HepG2 (cell line): ENCODE data around the gene S100A16. TPM values are rescaled to one million over a fixed set of nuclear protein-coding genes. Genes with fewer than 3 reads are reported as not detected.
A peak's percentile ranks its signal among the peaks of the same experiment; 100 is the strongest.

ENCODE experiments used
- ATAC-seq: fragments of 200-7000 bp; cut with Tn5 transposase; 3 replicates; pipeline ENCODE4 v1.9.1; 2020; ENCODE audit warnings: mild to moderate bottlenecking, moderate library complexity
- BruUV-seq: library from RNA; stranded (reverse); fragments of 400-500 nt; replicated peaks from 2 replicates; lab custom pipeline; 2021; lab: Mats Ljungman, UMichigan
- CTCF ChIA-PET: fragments of 300-600 bp; formaldehyde crosslinking; extraction: SDS; loops from one replicate; lab custom pipeline; 2021; ENCODE audit warnings: low total read pairs, inconsistent platforms, low intra/inter-chr PET ratio; lab: Yijun Ruan, JAX
- POLR2A ChIA-PET: fragments of 350-600 bp; sonication (Branson Sonifier 250); formaldehyde crosslinking; loops from one replicate; lab custom pipeline; 2020; ENCODE audit warnings: antibody characterized with exemption, inconsistent platforms; lab: Yijun Ruan, JAX
- DNase-seq: peaks from one replicate; pipeline ENCODE4 v3.0.0-alpha.2; 2015; ENCODE audit warnings: low spot score
- FAIRE-seq: peaks from 3 replicates; lab custom pipeline; 2011; peaks lifted over from hg19 to GRCh38; lab: Jason Lieb, UNC
- H2AFZ ChIP-seq: one replicate; pipeline ENCODE4 v1.6.1; 2011; ENCODE audit warnings: low read length, inconsistent platforms
- H3K27ac ChIP-seq: fragments of 300-600 bp; 3 replicates; pipeline ENCODE4 v1.8.0; 2011; ENCODE audit warnings: mixed run types, mild to moderate bottlenecking, mixed read lengths, low read length, inconsistent platforms; ENCODE audit not compliant: insufficient read depth; ENCODE audit errors: extremely low read length
- H3K27me3 ChIP-seq, 2 experiments: fragments of 200-600 bp in 1 of 2; 2 replicates in 1 of 2; 3 replicates in 1 of 2; pipeline versions ENCODE4 v1.6.0 to v1.8.0; 2011; ENCODE audit warnings: low read length in 2 of 2, mild to moderate bottlenecking in 2 of 2, moderate library complexity in 2 of 2, inconsistent platforms in 1 of 2; ENCODE audit not compliant: insufficient read depth in 2 of 2, control insufficient read depth in 1 of 2
- H3K36me3 ChIP-seq, 2 experiments: fragments of 200-600 bp in 1 of 2; replicated peaks in 1 of 2; 2 replicates in 1 of 2; 3 replicates in 1 of 2; pipeline versions ENCODE4 v1.5.1 to v1.8.0; 2011; ENCODE audit warnings: low read length in 2 of 2, inconsistent platforms in 1 of 2; ENCODE audit not compliant: insufficient read depth in 2 of 2, control insufficient read depth in 1 of 2
- H3K4me1 ChIP-seq: 2 replicates; pipeline ENCODE4 v1.5.1; 2012; ENCODE audit warnings: low read length, inconsistent platforms; ENCODE audit not compliant: insufficient read depth
- H3K4me2 ChIP-seq: 2 replicates; pipeline ENCODE4 v1.6.0; 2011; ENCODE audit warnings: low read depth, low read length, inconsistent platforms
- H3K4me3 ChIP-seq, 3 experiments: fragments of 200-600 bp in 1 of 3; sonication (generic), shearing (Covaris generic) in 1 of 3; replicated peaks in 1 of 3; 2 replicates each; pipeline ENCODE4 v1.5.1; 2011 to 2016; ENCODE audit warnings: low read length in 3 of 3, inconsistent platforms in 2 of 3, low read depth in 2 of 3, mild to moderate bottlenecking in 2 of 3, control low read depth in 1 of 3, mixed read lengths in 1 of 3; ENCODE audit not compliant: insufficient read depth in 1 of 3
- H3K79me2 ChIP-seq: one replicate; pipeline ENCODE4 v1.6.1; 2011; ENCODE audit warnings: low read length, inconsistent platforms; ENCODE audit not compliant: insufficient read depth
- H3K9ac ChIP-seq: 2 replicates; pipeline ENCODE4 v1.6.0; 2011; ENCODE audit warnings: mild to moderate bottlenecking, low read depth, low read length, inconsistent platforms; ENCODE audit not compliant: insufficient read depth
- H3K9me3 ChIP-seq: 2 replicates; pipeline ENCODE4 v1.5.1; 2012; ENCODE audit warnings: mild to moderate bottlenecking, low read length
- H4K20me1 ChIP-seq: 2 replicates; pipeline ENCODE4 v1.6.0; 2011; ENCODE audit warnings: inconsistent platforms, mild to moderate bottlenecking, low read length, moderate library complexity; ENCODE audit not compliant: insufficient read depth
- CEBPG ChIP-seq: IDR thresholded peaks from 2 replicates; pipeline ENCODE4 v1.6.1; 2016
- CENPT ChIP-seq: sonication (generic); formaldehyde crosslinking; IDR thresholded peaks from 2 replicates; pipeline ENCODE4 v1.8.0; 2022; ENCODE audit warnings: low read depth, mild to moderate bottlenecking, moderate library complexity, missing genetic modification reagents
- CHCHD3 ChIP-seq: sonication (generic); formaldehyde crosslinking; IDR thresholded peaks from 2 replicates; pipeline ENCODE4 v1.8.0; 2022; ENCODE audit warnings: mild to moderate bottlenecking, missing genetic modification reagents, moderate library complexity
- HHEX ChIP-seq: IDR thresholded peaks from 2 replicates; pipeline ENCODE4 v1.6.1; 2016; ENCODE audit warnings: control low read depth
- JARID2 ChIP-seq: sonication (generic); formaldehyde crosslinking; IDR thresholded peaks from 2 replicates; pipeline ENCODE4 v1.8.1; 2023; ENCODE audit warnings: missing genetic modification reagents, inconsistent platforms; ENCODE audit not compliant: insufficient replicate concordance
- THAP11 ChIP-seq: IDR thresholded peaks from 2 replicates; pipeline ENCODE4 v1.6.1; 2016; ENCODE audit warnings: missing biosample characterization, missing genetic modification reagents
- ZNF180 ChIP-seq: sonication (generic); formaldehyde crosslinking; IDR thresholded peaks from 2 replicates; pipeline ENCODE4 v1.4.0; 2020; ENCODE audit warnings: low read depth, missing genetic modification reagents, borderline replicate concordance
- ZNF256 ChIP-seq: sonication (generic); formaldehyde crosslinking; conservative IDR thresholded peaks from 2 replicates; pipeline ENCODE4 v1.4.0; 2020; ENCODE audit warnings: missing genetic modification reagents
- ZNF777 ChIP-seq: sonication (generic); formaldehyde crosslinking; IDR thresholded peaks from 2 replicates; pipeline ENCODE4 v1.4.0; 2020; ENCODE audit warnings: missing genetic modification reagents
- WGBS: methylation state at CpG from one replicate; pipeline ENCODE4 v1.1.6; 2017; ENCODE audit warnings: low lambda C conversion rate; 5-methylcytosine and 5-hydroxymethylcytosine counted together
- in situ Hi-C: cut with HindIII; loops from 2 replicates; pipeline ENCODE4 v1.10.0; 2017; ENCODE audit warnings: low pct_unique_long_range_greater_than_20kb; ENCODE audit not compliant: extremely low pct_ligation_motif_present
- intact Hi-C: fragments of 100-400 bp; cut with micrococcal nuclease; formaldehyde crosslinking; loops from one replicate; pipeline ENCODE4 v1.10.0; 2022; ENCODE audit not compliant: unreplicated experiment
- polyA plus RNA-seq, 8 experiments: library from polyadenylated mRNA; depleted of rRNA in 3 of 8; stranded (reverse) in 7 of 8; unstranded in 1 of 8; fragments of >200 nt; fragmentation: Illumina TruSeq in 4 of 8; extraction: Trizol in 4 of 8; gene quantifications; 2 replicates each; pipeline versions ENCODE4 v1.2.1 to v1.2.3, GENCODE V29; 2011 to 2016; ENCODE audit warnings: low read depth in 4 of 8, missing spikeins in 1 of 8, mixed read lengths in 1 of 8; ENCODE audit not compliant: insufficient read depth in 1 of 8
- total RNA-seq, 5 experiments: library from RNA; depleted of rRNA; stranded (reverse); fragments of >200 nt; fragmentation: Illumina TruSeq; extraction: Trizol; gene quantifications; 2 replicates each; pipeline ENCODE4 v1.2.3, GENCODE V29; 2016; ENCODE audit warnings: low read depth in 1 of 5
- TF ChIP-seq, protein P1 (sequence below): IDR thresholded peaks from 2 replicates; pipeline ENCODE4 v1.6.1; 2012; ENCODE audit warnings: low read depth, low read length, improper control_type of control experiment
- TF ChIP-seq, protein P2 (sequence below): sonication (generic); formaldehyde crosslinking; conservative IDR thresholded peaks from 2 replicates; pipeline ENCODE4 v1.8.1; 2023; ENCODE audit warnings: missing genetic modification reagents
- TF ChIP-seq, protein P3 (sequence below): sonication (generic); formaldehyde crosslinking; IDR thresholded peaks from 2 replicates; pipeline ENCODE4 v1.5.0; 2020; ENCODE audit warnings: missing genetic modification reagents, mild to moderate bottlenecking, borderline replicate concordance

S100A16 gene
- total and polyA plus RNA-seq, 2 of the 13 experiments (the other 11 are each of a cell fraction or from before 2014, with no cell fraction given): 46.0 to 195 TPM

DNA sequence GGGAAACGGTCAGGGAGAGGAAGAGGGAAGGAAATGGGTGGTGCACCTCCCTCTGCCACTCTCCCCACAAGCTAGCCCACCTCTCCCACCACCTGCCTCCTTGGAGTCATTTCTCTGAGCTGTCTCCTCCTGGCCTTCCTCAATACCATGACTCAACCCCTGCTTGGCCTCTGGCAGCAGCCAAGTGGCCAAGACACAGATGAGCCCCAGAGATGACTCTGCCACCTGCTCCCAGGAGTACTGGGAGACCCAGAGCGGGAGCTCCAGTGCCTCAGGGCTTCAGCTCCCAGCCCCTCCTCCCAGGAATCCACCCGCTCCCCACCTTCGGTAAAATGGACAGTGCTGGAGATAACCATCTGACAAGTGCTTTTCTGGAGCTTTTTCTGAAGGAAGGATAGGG, 2.6 kb downstream of the S100A16 start:
- Histone ChIP-seq H3K27ac (peak overlapping the region; percentile 99), H3K4me3 (no peak overlapping the region), H3K9me3 (no peaks in the 10 kb centered on the region), H3K79me2 (peaks cover 13% of the 10 kb centered on the region), H2AFZ (no peak overlapping the region), H3K36me3 (no peaks in the 10 kb centered on the region; a peak in 1 of 5 replicates), H3K27me3 (no peaks in the 10 kb centered on the region; a peak in 1 of 5 replicates), H3K4me2 (peak overlapping the region; percentile 98), H3K9ac (peak overlapping the region; percentile 32; the same call in 1 of the 2 replicates), H4K20me1 (no peaks in the 10 kb centered on the region), H3K4me1 (peaks cover 75% of the 10 kb centered on the region)
- BruUV-seq: no TSS peak
- POLR2A ChIA-PET: interaction anchor here (0.9 to 12.2 kb wide), 3 partner anchors 15 to 42 kb away, joined by 5 to 390 read pairs (median 63); partner anchors contain the start of genes CHTOP, S100A1 and S100A13
- 48% methylated on average over 4 of the region's 4 CpGs for WGBS
- FAIRE-seq (no peak), ATAC-seq (no peak), DNase-seq (no peak)
- intact Hi-C loops (no loop called here), in situ Hi-C loops (no loop called here)
- CTCF ChIA-PET: no interaction called here
- TF ChIP-seq THAP11 (CRISPR knock-in tag) (no peak), CHCHD3 (CRISPR knock-in tag) (no peak), JARID2 (no peak), ZNF180 (CRISPR knock-in tag) (no peak), CEBPG (CRISPR knock-in tag) (no peak), CENPT (CRISPR knock-in tag) (no peak), ZNF256 (no peak), HHEX (CRISPR knock-in tag) (no peak), ZNF777 (no peak)
- TF ChIP-seq, protein P1, sequence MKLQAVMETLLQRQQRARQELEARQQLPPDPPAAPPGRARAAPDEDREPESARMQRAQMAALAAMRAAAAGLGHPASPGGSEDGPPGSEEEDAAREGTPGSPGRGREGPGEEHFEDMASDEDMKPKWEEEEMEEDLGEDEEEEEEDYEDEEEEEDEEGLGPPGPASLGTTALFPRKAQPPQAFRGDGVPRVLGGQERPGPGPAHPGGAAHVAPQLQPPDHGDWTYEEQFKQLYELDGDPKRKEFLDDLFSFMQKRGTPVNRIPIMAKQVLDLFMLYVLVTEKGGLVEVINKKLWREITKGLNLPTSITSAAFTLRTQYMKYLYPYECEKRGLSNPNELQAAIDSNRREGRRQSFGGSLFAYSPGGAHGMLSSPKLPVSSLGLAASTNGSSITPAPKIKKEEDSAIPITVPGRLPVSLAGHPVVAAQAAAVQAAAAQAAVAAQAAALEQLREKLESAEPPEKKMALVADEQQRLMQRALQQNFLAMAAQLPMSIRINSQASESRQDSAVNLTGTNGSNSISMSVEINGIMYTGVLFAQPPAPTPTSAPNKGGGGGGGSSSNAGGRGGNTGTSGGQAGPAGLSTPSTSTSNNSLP: no peak
- TF ChIP-seq, protein P2, sequence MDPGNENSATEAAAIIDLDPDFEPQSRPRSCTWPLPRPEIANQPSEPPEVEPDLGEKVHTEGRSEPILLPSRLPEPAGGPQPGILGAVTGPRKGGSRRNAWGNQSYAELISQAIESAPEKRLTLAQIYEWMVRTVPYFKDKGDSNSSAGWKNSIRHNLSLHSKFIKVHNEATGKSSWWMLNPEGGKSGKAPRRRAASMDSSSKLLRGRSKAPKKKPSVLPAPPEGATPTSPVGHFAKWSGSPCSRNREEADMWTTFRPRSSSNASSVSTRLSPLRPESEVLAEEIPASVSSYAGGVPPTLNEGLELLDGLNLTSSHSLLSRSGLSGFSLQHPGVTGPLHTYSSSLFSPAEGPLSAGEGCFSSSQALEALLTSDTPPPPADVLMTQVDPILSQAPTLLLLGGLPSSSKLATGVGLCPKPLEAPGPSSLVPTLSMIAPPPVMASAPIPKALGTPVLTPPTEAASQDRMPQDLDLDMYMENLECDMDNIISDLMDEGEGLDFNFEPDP: 0 out of 2 replicates have a peak, but pooled peaks have one; percentile 53
- TF ChIP-seq, protein P3, sequence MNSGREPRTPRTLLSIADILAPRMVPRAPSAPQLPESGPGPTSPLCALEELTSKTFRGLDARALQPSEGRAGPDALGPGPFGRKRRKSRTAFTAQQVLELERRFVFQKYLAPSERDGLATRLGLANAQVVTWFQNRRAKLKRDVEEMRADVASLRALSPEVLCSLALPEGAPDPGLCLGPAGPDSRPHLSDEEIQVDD (CRISPR knock-in tag): 0 out of 2 replicates have a peak, but pooled peaks have one; percentile 19
